ENCODE measurements around the gene UNC5A.

The UNC5A gene

GRCh38 chr5:176875783-176876505 lies 65.6 kb downstream of the UNC5A start:
- Histone ChIP-seq H3K4me3 (0 out of 20 replicates have a peak overlapping the region, but pooled peaks of 2 of the 10 experiments have one; percentile 1 to 2), H3K36me3 (peaks cover 0 to 9% (median 0%) of the 10 kb centered on the region in 11 experiments; a peak in 5 of 22 replicates), H3K9ac (no peak overlapping the region), H3K27ac (no peak overlapping the region), H3K27me3 (peaks cover 50 to 68% (median 54%) of the 10 kb centered on the region in 11 experiments), H3K4me2 (peak overlapping the region; percentile 20 to 74 (median 57); a peak in 21 of 22 replicates), H3K4me1 (peaks cover 15 to 32% (median 22%) of the 10 kb centered on the region in 10 experiments), H4K20me1 (peaks cover 0 to 59% (median 25%) of the 10 kb centered on the region in 11 experiments; a peak in 17 of 22 replicates), H3K9me3 (replicated peaks in 1 of 11) (peaks cover 19 to 30% (median 25%) of the 10 kb centered on the region in 11 experiments)
- no peak for TF ChIP-seq Cebpa-rat (IDR thresholded peaks at IDR 0.05)

- Histone ChIP-seq H3K4me2 (peak overlapping the region; percentile 20 to 74 (median 57); a peak in 20 of 22 replicates), H3K9ac (no peak overlapping the region), H3K9me3 (replicated peaks in 1 of 11) (peaks cover 19 to 30% (median 25%) of the 10 kb centered on the region in 11 experiments), H3K4me1 (peaks cover 15 to 32% (median 22%) of the 10 kb centered on the region in 10 experiments), H3K27me3 (peaks cover 50 to 74% (median 54%) of the 10 kb centered on the region in 11 experiments), H4K20me1 (peaks cover 0 to 68% (median 25%) of the 10 kb centered on the region in 11 experiments; a peak in 17 of 22 replicates), H3K27ac (no peak overlapping the region), H3K4me3 (0 out of 20 replicates have a peak overlapping the region, but pooled peaks of 1 of the 10 experiments have one; percentile 1), H3K36me3 (peaks cover 0 to 17% (median 0%) of the 10 kb centered on the region in 11 experiments; a peak in 5 of 22 replicates)
- TF ChIP-seq Cebpa-rat (IDR thresholded peaks at IDR 0.05): no peak
Measured at GRCh38 chr5:176876506-176877431, 66.4 kb downstream of the UNC5A start.

DNA sequence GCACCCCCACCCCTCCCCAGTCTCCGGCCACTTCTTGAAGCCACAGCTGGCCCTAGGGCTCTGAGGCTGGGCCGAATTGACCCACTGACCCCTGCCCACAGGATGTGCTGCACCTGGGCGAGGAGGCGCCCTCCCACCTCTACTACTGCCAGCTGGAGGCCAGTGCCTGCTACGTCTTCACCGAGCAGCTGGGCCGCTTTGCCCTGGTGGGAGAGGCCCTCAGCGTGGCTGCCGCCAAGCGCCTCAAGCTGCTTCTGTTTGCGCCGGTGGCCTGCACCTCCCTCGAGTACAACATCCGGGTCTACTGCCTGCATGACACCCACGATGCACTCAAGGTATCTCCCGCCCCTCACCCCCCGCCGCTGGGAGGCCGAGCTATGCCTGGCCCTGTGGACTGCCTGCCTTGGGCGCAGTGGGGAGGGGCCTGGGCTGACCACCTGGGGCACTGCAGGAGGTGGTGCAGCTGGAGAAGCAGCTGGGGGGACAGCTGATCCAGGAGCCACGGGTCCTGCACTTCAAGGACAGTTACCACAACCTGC lies 67.5 kb downstream of the UNC5A start:
- TF ChIP-seq Cebpa-rat (IDR thresholded peaks at IDR 0.05): no peak

DNA sequence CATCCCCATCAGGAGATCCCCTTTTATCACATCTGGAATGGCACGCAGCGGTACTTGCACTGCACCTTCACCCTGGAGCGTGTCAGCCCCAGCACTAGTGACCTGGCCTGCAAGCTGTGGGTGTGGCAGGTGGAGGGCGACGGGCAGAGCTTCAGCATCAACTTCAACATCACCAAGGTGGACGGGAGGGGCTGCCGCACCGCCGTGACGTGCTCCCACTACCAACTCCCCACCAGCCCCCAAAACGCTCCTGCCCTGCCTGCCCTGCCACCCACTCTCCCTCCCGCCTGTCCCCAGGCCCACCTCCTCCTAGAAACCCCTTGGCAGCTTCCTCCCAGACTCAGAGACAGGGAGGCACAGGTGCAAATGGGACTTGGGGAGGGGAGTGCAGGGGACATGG lies 68.1 kb downstream of the UNC5A start:
- Histone ChIP-seq H3K27ac (no peak overlapping the region), H3K4me2 (no peak overlapping the region), H3K4me1 (peaks cover 15 to 28% (median 20%) of the 10 kb centered on the region in 10 experiments), H3K9me3 (replicated peaks in 1 of 11) (peaks cover 7 to 17% (median 11%) of the 10 kb centered on the region in 11 experiments), H3K27me3 (peaks cover 50 to 85% (median 58%) of the 10 kb centered on the region in 11 experiments), H3K9ac (no peak overlapping the region), H4K20me1 (peaks cover 0 to 84% (median 25%) of the 10 kb centered on the region in 11 experiments; a peak in 17 of 22 replicates), H3K36me3 (peaks cover 0 to 33% (median 0%) of the 10 kb centered on the region in 11 experiments; a peak in 5 of 22 replicates), H3K4me3 (no peak overlapping the region)
- TF ChIP-seq Cebpa-rat (IDR thresholded peaks at IDR 0.05): no peak

More for the DNA sequence above, 67.5 kb downstream of the UNC5A start:
- Histone ChIP-seq H3K27me3 (peaks cover 50 to 79% (median 57%) of the 10 kb centered on the region in 11 experiments), H3K9ac (no peak overlapping the region), H3K4me1 (peaks cover 15 to 32% (median 22%) of the 10 kb centered on the region in 10 experiments), H3K4me2 (no peak overlapping the region), H3K27ac (no peak overlapping the region), H3K36me3 (peaks cover 0 to 27% (median 0%) of the 10 kb centered on the region in 11 experiments; a peak in 5 of 22 replicates), H4K20me1 (peaks cover 0 to 79% (median 25%) of the 10 kb centered on the region in 11 experiments; a peak in 17 of 22 replicates), H3K4me3 (no peak overlapping the region), H3K9me3 (replicated peaks in 1 of 11) (peaks cover 13 to 23% (median 17%) of the 10 kb centered on the region in 11 experiments)

DNA sequence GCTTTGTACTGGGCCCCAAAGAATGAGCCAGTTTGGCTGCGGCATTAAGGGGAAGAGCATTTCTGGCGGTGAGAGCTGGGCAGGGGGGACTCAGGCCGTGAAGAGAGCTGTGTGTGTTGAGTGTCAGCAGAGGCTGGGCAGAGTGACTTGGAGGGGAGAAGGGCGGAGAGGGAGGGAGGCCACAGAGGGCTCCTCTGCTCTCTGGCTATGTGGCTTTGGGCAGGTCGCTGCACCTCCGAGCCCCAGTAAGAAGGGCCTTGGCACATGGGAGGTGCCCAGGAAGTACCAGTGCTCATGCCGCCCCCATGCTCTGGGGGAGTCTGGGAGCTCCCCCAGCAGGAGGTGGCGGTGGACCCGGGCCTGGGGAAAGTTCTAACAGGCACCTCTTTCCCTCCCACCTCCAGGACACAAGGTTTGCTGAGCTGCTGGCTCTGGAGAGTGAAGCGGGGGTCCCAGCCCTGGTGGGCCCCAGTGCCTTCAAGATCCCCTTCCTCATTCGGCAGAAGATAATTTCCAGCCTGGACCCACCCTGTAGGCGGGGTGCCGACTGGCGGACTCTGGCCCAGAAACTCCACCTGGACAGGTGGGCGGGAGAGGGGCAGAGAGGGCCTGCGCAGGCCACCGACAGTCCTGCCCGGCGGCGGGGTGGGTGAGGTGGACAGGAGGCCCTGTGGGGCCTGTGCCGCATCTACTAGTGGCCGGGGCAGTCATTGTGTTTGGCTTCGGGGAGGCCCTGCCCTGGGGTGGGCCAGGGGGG lies 68.7 kb downstream of the UNC5A start:
- peaks cover under 1 to 11% (median 5%) of the 10 kb centered on the region in 11 experiments; a peak in 16 of 22 replicates for H3K9me3 ChIP-seq (replicated peaks in 1 of 11)
- no peak overlapping the region for H3K4me2 ChIP-seq
- peaks cover 50 to 85% (median 58%) of the 10 kb centered on the region in 11 experiments for H3K27me3 ChIP-seq
- no peak overlapping the region for H3K4me3 ChIP-seq
- H4K20me1 ChIP-seq: peaks cover 0 to 91% (median 25%) of the 10 kb centered on the region in 11 experiments; a peak in 17 of 22 replicates
- no peak overlapping the region for H3K9ac ChIP-seq
- H3K4me1 ChIP-seq: peaks cover 12 to 22% (median 15%) of the 10 kb centered on the region in 10 experiments; a peak in 19 of 20 replicates
- H3K27ac ChIP-seq: no peak overlapping the region
- TF ChIP-seq Cebpa-rat (IDR thresholded peaks at IDR 0.05): no peak
- H3K36me3 ChIP-seq: peaks cover 0 to 39% (median 0%) of the 10 kb centered on the region in 11 experiments; a peak in 5 of 22 replicates

DNA sequence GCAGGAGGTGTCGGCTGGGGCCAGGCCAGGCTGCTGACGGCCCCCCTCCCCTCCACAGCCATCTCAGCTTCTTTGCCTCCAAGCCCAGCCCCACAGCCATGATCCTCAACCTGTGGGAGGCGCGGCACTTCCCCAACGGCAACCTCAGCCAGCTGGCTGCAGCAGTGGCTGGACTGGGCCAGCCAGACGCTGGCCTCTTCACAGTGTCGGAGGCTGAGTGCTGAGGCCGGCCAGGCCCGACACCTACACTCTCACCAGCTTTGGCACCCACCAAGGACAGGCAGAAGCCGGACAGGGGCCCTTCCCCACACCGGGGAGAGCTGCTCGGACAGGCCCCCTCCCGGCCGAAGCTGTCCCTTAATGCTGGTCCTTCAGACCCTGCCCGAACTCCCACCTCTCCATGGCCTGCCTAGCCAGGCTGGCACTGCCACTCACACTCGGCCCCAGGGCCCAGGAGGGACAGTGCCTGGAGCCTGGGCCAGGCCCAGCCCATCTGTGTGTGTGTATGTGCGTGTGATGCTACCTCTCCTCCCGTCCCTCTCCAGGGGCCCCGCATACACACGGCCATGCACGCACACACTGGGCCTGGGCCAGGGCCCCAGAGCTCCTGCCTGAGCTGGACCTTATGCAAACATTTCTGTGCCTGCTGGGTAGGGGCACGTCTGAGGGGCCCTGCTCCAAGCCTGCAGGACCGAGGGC lies 69.5 kb downstream of the UNC5A start:
- Histone ChIP-seq H3K4me2 (no peak overlapping the region), H3K36me3 (peaks cover 0 to 45% (median 0%) of the 10 kb centered on the region in 11 experiments; a peak in 5 of 22 replicates), H4K20me1 (peaks cover 0 to 98% (median 25%) of the 10 kb centered on the region in 11 experiments; a peak in 17 of 22 replicates), H3K9me3 (replicated peaks in 1 of 11) (peaks cover 0 to 3% (median 0%) of the 10 kb centered on the region in 11 experiments; a peak in 6 of 22 replicates), H3K27ac (no peak overlapping the region), H3K4me3 (no peak overlapping the region), H3K9ac (no peak overlapping the region), H3K4me1 (peaks cover 12 to 20% (median 14%) of the 10 kb centered on the region in 10 experiments; a peak in 19 of 20 replicates), H3K27me3 (peaks cover 43 to 83% (median 52%) of the 10 kb centered on the region in 11 experiments)
- no peak for TF ChIP-seq Cebpa-rat (IDR thresholded peaks at IDR 0.05)

DNA sequence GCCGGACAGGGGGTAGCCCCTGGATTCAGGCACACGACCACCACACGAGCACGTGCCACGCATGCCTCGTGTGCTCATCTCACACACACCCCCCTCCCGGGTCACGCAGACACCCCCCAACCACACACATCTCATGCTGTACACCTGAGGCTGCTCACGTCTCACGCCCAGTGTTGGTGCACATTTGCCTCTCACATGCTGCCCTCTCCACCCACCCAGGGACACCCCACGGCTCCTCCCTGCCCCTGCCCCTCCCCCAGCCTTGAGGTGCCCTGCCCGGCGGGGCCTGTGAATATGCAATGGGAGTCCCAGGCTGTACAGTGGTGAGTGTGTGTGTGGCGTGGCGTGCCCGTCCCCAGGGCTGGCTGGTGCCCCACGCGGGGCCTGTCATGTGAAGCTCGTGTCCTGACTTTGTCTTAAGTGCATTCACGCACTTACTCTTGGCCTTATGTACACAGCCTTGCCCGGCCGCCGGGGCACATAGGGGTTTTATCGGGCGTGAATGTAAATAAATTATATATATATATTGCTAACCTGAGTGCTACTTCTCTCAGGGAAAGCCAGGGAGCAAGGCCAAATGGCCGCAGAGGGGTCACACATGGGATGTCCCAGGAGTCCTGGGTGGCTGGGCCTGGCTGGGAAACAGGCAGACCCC lies 70.1 kb downstream of the UNC5A start:
- Histone ChIP-seq H3K27me3 (peaks cover 36 to 76% (median 45%) of the 10 kb centered on the region in 11 experiments), H3K9me3 (replicated peaks in 1 of 11) (no peaks in the 10 kb centered on the region), H4K20me1 (peaks cover 0 to 99% (median 23%) of the 10 kb centered on the region in 11 experiments; a peak in 17 of 22 replicates), H3K4me2 (no peak overlapping the region), H3K27ac (no peak overlapping the region), H3K9ac (no peak overlapping the region), H3K4me1 (peaks cover 10 to 22% (median 13%) of the 10 kb centered on the region in 10 experiments; a peak in 19 of 20 replicates), H3K4me3 (no peak overlapping the region), H3K36me3 (peaks cover 0 to 48% (median 0%) of the 10 kb centered on the region in 11 experiments; a peak in 5 of 22 replicates)
- TF ChIP-seq Cebpa-rat (IDR thresholded peaks at IDR 0.05): no peak
